Activated B cell treated with CpG ODN at 0.5 μM for 24 hours (primary cell): ENCODE data around the gene HADHA. TPM values are rescaled to one million over a fixed set of nuclear protein-coding genes. Genes with fewer than 3 reads are reported as not detected.

ENCODE experiments used
- ATAC-seq: fragments of 200-7000 bp; cut with Tn5 transposase; one replicate; pipeline ENCODE4 v1.10.0; 2021; ENCODE audit warnings: low read depth, mild to moderate bottlenecking, moderate library complexity
- CTCF ChIA-PET: fragments of 350-600 bp; sonication (Branson Sonifier 250); formaldehyde crosslinking; loops from one replicate; lab custom pipeline; 2021; ENCODE audit warnings: antibody characterized with exemption; lab: Charles Lee
- POLR2A ChIA-PET: fragments of 350-600 bp; sonication (Branson Sonifier 250); formaldehyde crosslinking; loops from one replicate; lab custom pipeline; 2021; ENCODE audit warnings: antibody characterized with exemption; lab: Charles Lee
- DNase-seq: peaks from one replicate; pipeline ENCODE4 v3.0.0; 2022
- H3K27ac Mint-ChIP-seq: one replicate; pipeline ENCODE4 v1.8.0; 2020; ENCODE audit warnings: mixed read lengths
- H3K27me3 Mint-ChIP-seq: one replicate; pipeline ENCODE4 v1.8.0; 2021; ENCODE audit warnings: mixed read lengths
- H3K36me3 Mint-ChIP-seq: one replicate; pipeline ENCODE4 v1.8.0; 2021; ENCODE audit warnings: low read depth, mixed read lengths
- H3K4me1 Mint-ChIP-seq: one replicate; pipeline ENCODE4 v1.8.0; 2021; ENCODE audit warnings: mixed read lengths
- H3K4me3 Mint-ChIP-seq: one replicate; pipeline ENCODE4 v1.8.0; 2020; ENCODE audit warnings: mild to moderate bottlenecking, mixed read lengths
- H3K9me3 Mint-ChIP-seq: one replicate; pipeline ENCODE4 v1.8.0; 2020; ENCODE audit warnings: mixed read lengths
- CTCF ChIP-seq: fragments of 200-600 bp; IDR thresholded peaks from one replicate; pipeline ENCODE4 v1.8.0; 2022; ENCODE audit warnings: antibody characterized with exemption, mild to moderate bottlenecking
- intact Hi-C: fragments of 100-400 bp; cut with micrococcal nuclease; formaldehyde crosslinking; loops from one replicate; pipeline ENCODE4 v1.15.1; 2024
- total RNA-seq: library from RNA; stranded (reverse); gene quantifications from 2 replicates; pipeline ENCODE4 v1.2.3, GENCODE V29; 2022

Gene HADHA
- total RNA-seq, 1 donor from 2014 or later, result 127 TPM

DNA sequence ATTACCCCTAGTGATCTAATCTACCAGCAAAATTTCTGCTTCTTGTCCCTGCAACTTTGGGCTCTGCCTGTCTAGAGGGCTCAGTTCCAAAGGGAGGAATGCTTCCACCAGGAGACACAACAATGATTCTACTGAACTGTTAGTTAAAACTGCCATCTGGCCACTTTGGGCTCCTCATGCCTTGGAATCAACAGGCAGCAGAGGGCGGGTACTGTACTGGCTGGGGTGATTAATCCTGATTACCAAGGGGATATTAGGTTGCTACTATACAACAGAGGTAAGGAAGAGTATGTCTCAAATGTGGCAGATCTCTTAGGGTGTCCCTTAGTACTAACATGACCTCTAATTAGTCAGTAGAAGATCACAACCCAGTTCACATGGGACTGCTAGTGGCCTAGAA, 21.4 kb downstream of the HADHA start:
- intact Hi-C loops, result no loop called here
- H3K27ac Mint-ChIP-seq, result no peak overlapping the region
- DNase-seq (no peak), ATAC-seq (no peak)
- ChIA-PET CTCF (no interaction called here), POLR2A (no interaction called here)
- H3K27me3 Mint-ChIP-seq, result no peaks in the 10 kb centered on the region
- peaks cover 74% of the 10 kb centered on the region for H3K36me3 Mint-ChIP-seq
- no peaks in the 10 kb centered on the region for H3K4me1 Mint-ChIP-seq
- H3K9me3 Mint-ChIP-seq, result no peaks in the 10 kb centered on the region
- no peak overlapping the region for H3K4me3 Mint-ChIP-seq
- no peak for TF ChIP-seq CTCF

DNA sequence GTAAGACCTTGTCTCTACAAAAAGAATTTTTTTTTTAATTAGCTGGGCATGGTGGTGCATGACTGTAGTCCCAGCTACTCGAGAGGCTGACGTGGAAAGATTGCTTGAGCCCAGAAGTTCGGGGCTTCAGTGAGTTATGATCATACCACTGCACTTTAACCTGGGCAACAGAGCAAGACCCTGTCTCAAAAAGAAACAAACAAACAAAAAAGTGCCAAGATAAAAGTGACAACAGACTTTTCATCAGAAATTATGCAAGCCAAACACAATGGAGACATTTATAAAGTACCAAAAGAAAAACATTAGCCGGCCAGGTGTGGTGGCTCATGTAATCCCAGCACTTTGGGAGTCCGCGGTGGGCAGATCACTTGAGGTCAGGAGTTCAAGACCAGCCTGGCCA, 26.7 kb downstream of the HADHA start:
- Mint-ChIP-seq H3K27ac (no peak overlapping the region), H3K36me3 (peaks cover 79% of the 10 kb centered on the region), H3K4me1 (no peaks in the 10 kb centered on the region), H3K4me3 (no peak overlapping the region), H3K9me3 (no peaks in the 10 kb centered on the region), H3K27me3 (no peaks in the 10 kb centered on the region)
- CTCF ChIA-PET, result no interaction called here
- POLR2A ChIA-PET, result no interaction called here
- intact Hi-C loops, result no loop called here
- DNase-seq, result no peak
- no peak for TF ChIP-seq CTCF
- ATAC-seq, result no peak

DNA sequence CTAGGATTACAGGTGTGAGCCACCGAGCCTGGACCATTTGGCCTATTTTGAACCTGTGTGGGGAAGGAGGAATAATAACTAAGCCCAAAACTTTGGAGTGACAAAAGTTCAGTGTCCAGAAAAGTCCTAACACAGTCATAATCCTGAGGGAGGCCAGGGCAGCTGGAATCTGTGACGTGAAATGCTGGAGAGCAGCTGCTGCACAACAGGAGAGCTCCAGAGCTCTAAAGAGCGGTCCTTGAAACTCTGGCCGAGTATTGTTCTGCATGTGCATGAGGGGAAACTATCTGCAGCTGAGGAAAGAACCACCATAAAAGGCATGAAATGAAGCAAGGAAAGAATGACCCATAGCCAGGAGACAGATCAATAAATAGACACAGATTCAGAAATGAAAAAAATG, 27.8 kb downstream of the HADHA start:
- no peak overlapping the region for H3K4me3 Mint-ChIP-seq
- ChIA-PET CTCF (no interaction called here), POLR2A (no interaction called here)
- no peak for TF ChIP-seq CTCF
- H3K36me3 Mint-ChIP-seq, result peaks cover 79% of the 10 kb centered on the region
- no peak overlapping the region for H3K27ac Mint-ChIP-seq
- no peaks in the 10 kb centered on the region for H3K27me3 Mint-ChIP-seq
- no peaks in the 10 kb centered on the region for H3K9me3 Mint-ChIP-seq
- intact Hi-C loops, result no loop called here
- no peak for ATAC-seq
- no peaks in the 10 kb centered on the region for H3K4me1 Mint-ChIP-seq
- no peak for DNase-seq

DNA sequence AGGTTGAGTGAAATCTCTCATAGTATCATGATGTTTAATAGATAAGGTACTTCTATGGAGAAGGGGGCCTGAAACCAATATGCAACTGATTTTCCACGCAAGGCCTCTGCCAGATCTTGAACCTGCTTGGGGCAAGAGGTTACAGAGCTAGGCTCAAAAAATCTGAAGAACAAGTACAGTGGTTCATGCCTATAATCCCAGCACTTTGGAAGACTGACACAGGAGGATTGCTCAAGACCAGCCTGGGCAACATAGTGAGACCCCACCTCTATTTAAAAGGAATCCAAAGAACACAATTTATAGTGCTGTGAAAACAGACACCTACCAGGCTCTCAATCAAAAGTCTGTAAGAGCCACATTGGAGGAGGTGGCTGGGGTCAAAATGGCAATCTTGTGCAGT, 28.6 kb downstream of the HADHA start:
- no peaks in the 10 kb centered on the region for H3K27me3 Mint-ChIP-seq
- H3K36me3 Mint-ChIP-seq, result peaks cover 83% of the 10 kb centered on the region
- ATAC-seq (no peak), DNase-seq (no peak)
- no peaks in the 10 kb centered on the region for H3K9me3 Mint-ChIP-seq
- ChIA-PET POLR2A (no interaction called here), CTCF (no interaction called here)
- no peak overlapping the region for H3K27ac Mint-ChIP-seq
- intact Hi-C loops, result no loop called here
- H3K4me1 Mint-ChIP-seq, result no peaks in the 10 kb centered on the region
- no peak overlapping the region for H3K4me3 Mint-ChIP-seq
- no peak for TF ChIP-seq CTCF

DNA sequence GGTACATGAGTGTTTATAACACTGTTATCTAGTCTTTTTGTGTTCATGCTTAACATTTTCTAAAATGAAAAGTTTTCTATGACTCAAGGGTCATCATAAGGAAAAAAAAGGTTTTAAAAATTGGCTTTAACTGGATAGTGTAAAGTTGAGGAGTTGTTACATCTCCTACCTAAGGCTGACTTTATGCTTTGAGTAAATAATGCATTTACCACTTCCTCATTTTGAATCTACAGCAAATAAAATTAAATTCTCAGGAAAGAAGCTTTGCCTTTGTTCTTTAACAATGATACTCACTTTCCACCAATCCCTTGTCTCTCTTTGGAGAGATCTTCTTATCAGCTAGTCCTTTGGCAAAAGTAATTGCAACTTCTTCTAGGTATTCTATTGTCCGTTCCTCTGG, 29.7 kb downstream of the HADHA start:
- peaks cover 87% of the 10 kb centered on the region for H3K36me3 Mint-ChIP-seq
- intact Hi-C loops, result no loop called here
- ChIA-PET POLR2A (no interaction called here), CTCF (no interaction called here)
- no peak overlapping the region for H3K4me3 Mint-ChIP-seq
- TF ChIP-seq CTCF, result no peak
- no peaks in the 10 kb centered on the region for H3K27me3 Mint-ChIP-seq
- H3K27ac Mint-ChIP-seq, result no peak overlapping the region
- DNase-seq, result no peak
- H3K9me3 Mint-ChIP-seq, result no peaks in the 10 kb centered on the region
- H3K4me1 Mint-ChIP-seq, result no peaks in the 10 kb centered on the region
- no peak for ATAC-seq
